Activated T-cell treated with anti-CD3 and anti-CD28 coated beads, Interleukin-2, amount 50 U/mL, for 48 hours (primary cell): ENCODE results near the gene ZCCHC2.

Experiments
- DNase-seq, 2 experiments: peaks; one replicate each; pipeline ENCODE4 v3.0.0-alpha.2; 2020

Gene ZCCHC2

DNA sequence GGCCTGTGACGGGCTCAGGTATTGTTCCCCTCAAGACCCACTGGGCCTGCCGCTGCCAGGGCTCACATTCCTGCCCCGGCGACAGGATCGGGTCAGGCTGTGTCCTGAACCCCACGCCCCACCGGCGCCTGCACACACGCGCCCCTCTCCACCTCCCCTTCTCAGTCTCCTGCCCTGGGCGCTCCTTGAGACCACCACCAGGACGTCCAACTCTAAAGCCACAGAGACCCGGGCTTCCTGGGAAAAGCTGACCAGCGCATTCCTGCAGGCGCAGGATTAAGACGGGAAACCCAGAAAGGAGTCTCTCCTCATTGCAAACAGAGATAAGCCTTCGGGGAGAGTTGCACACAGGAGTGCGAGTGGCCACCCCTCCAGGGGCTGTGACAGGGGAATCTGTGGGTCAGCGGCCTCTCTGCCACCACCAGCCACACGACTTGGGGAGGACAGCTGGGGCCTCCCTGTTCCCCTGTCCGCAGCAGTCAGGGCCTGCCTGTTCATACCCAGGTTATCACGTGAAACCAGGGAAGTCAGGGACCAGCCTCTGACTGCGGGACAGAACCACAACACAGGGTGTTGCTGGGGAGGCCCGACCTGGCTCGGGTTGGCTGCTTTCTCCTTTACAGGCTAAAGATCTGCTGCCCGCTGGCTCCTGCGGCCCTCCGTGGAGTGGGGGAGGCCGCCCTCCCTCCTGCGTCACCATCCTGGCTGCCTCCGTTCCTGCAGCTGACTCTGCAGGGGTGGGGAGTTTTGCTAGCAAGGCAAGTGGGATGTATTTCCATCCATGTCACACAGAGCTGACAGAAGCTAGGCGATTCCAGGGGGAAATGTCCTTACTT, 88.8 kb downstream of the ZCCHC2 start:
- DNase-seq, result no peak

DNA sequence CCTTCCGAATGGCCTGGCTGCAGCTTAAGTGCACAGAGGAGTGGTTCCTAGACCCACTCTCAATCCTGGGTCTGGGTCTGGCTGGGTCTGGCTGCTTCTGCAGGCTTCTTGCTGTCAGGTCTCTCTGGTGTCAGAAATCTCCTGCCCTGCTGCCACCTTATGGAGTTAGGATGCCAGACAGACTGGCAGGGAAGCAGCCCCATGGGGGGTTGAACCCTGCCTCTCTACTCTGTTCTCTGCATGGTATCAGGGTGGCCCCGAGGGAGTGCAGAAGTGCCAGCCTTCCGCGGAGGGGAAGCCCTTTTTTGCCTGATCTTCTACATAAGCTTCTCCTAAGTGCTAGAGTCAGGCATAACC, 89.4 kb downstream of the ZCCHC2 start:
- no peak for DNase-seq

DNA sequence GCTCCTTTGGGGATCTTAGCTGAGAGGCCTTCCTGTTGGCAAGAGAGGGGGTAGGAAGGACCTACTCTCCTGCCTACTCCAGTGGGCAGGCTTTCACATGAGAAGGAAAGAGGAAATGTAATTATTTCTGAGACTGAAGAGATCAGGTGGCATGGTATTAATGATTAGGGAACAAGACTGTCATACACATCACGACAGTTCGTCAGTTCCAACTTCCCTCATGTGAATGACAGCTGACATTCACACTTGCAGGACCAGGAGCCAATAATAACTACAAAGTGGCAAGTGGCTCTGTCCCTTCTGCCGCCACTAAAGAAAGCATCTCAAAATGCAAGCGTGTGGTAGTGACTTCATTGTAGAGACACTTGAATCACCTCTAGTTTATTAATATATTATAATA, 90.0 kb downstream of the ZCCHC2 start:
- no peak for DNase-seq

GRCh38 chr18:62614494-62614893, 91.7 kb downstream of the ZCCHC2 start:
- DNase-seq, result no peak

- DNase-seq, result no peak
Observed at GRCh38 chr18:62616331-62616805, 93.5 kb downstream of the ZCCHC2 start.

DNA sequence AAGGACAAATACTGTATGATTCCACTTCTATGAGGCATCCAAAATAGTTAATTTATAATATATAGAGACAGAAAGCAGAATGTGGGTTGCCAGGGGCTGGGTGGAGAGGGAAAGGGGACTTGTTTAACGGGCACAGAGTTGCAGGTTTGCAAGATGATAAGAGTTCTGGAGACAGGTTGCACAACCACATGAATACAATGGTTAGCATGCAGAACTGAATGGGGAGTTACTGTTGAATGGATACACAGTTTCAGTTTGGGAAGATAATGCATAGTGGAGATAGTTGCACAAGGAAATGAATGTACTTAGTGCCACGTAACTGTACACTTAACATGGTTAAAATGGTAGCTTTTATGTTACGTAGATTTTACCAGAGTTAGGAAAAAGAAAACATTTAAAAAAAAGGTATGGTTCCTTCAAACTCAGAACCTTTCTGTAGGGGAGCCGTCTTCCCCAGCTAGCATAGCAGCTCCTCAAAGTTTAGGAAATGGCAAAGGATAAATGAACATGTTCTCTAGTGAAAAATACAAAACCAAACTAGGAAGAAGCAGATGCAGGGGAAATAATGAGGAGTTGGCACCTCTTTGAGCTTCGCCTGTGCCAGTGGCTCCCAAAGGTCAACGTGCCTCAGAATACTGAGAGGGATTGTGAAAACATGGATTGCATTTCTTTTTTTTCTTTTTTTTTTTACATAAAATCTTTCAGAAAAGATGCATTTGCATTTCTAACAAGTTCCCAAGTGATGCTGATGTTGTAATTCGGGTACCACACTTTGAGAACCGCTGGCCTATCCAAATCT, 95.2 kb downstream of the ZCCHC2 start:
- no peak for DNase-seq

DNA sequence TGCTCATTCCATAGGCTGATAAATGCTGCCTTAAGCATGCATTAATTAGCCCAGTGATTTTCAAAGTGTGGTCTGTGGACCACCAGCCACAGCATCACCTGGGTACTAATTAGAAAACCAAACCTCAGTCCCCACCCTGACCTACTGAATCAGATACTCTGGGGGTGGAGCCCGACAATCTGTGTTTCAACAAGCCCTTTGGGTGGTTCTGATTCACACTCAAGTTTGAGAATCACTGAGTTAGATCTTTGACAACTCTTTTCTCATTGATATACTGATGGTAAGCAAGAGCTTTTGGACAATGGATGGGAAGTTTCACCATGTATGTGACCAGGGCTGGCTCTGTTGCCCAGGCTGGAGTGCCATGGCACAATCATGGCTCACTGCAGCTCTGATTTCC, 95.9 kb downstream of the ZCCHC2 start:
- DNase-seq, result no peak

DNA sequence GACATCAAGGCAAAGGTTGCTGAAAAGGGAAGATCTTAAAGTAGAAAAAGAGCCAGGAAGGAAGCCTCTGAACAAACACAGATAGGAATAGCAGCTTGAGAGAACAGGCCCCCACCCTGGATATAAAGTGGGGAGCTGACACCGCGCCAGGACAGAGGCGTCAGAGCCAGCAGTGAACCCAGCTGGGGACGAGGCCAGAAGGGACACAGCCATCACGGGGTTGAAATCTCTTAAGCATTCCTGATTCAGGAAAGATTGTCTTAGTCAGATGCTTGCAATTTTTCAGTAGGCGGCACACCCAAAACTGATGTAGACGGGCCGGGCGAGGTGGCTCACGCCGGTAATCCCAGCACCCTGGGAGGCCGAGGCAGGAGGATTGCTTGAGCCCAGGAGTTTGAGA, 98.7 kb downstream of the ZCCHC2 start:
- no peak for DNase-seq

GRCh38 chr18:62625019-62625418, 102.2 kb downstream of the ZCCHC2 start:
- no peak for DNase-seq
